Kidney (tissue), 14 donors: ENCODE measurements around the gene CCR6. TPM values are rescaled to one million over a fixed set of nuclear protein-coding genes. Genes with fewer than 3 reads are reported as not detected.

Experiments used
- DNase-seq, 5 donors: peaks; one replicate each; pipeline ENCODE4 v3.0.0-alpha.2; 2013 to 2020
- FAIRE-seq: peaks from 2 replicates; lab custom pipeline; 2012; peaks lifted over from hg19 to GRCh38; lab: Jason Lieb, UNC
- H3K27ac ChIP-seq, 2 donors: one replicate each; pipeline ENCODE4 v1.7.0; 2013; ENCODE audit warnings: low read depth in 2 of 2, low read length in 2 of 2, inconsistent platforms in 1 of 2
- H3K27me3 ChIP-seq: one replicate; pipeline ENCODE4 v1.7.1; 2013; ENCODE audit warnings: low read length, inconsistent platforms; ENCODE audit not compliant: control insufficient read depth, insufficient read depth
- H3K36me3 ChIP-seq, 3 donors: one replicate each; pipeline versions ENCODE4 v1.7.0 to v1.7.1; 2013; ENCODE audit warnings: low read length in 3 of 3, control low read depth in 1 of 3, inconsistent platforms in 1 of 3; ENCODE audit not compliant: insufficient read depth in 3 of 3, control insufficient read depth in 2 of 3
- H3K4me1 ChIP-seq, 3 donors: one replicate each; pipeline versions ENCODE4 v1.7.0 to v1.7.1; 2013; ENCODE audit warnings: low read length in 3 of 3, inconsistent platforms in 1 of 3, low read depth in 1 of 3; ENCODE audit not compliant: control insufficient read depth in 2 of 3, insufficient read depth in 2 of 3
- H3K4me3 ChIP-seq, 3 donors: one replicate each; pipeline versions ENCODE4 v1.7.0 to v1.8.1; 2013; ENCODE audit warnings: low read length in 3 of 3, control low read depth in 1 of 3, inconsistent platforms in 1 of 3
- H3K9ac ChIP-seq, 3 donors: one replicate each; pipeline versions ENCODE4 v1.7.0 to v1.7.1; 2013; ENCODE audit warnings: low read length in 3 of 3, control low read depth in 1 of 3, inconsistent platforms in 1 of 3
- H3K9me3 ChIP-seq, 3 donors: one replicate each; pipeline versions ENCODE4 v1.7.0 to v1.7.1; 2013; ENCODE audit warnings: low read length in 3 of 3, control low read depth in 1 of 3, inconsistent platforms in 1 of 3; ENCODE audit not compliant: control insufficient read depth in 2 of 3, insufficient read depth in 1 of 3
- intact Hi-C: fragments of 100-400 bp; cut with DNase I; formaldehyde crosslinking; loops from one replicate; pipeline ENCODE4 v1.11.1; 2022
- polyA plus RNA-seq: library from polyadenylated mRNA; stranded (reverse); fragments of 350-450 nt; fragmentation: Illumina TruSeq; extraction: RNeasy Lipid Tissue Mini Kit (QIAGEN cat#74804); gene quantifications from one replicate; pipeline ENCODE4 v1.2.3, GENCODE V29; 2014; ENCODE audit warnings: low read depth, low replicate concordance; ENCODE audit not compliant: insufficient read depth
- total RNA-seq: library from RNA; stranded (reverse); fragmentation: NEBNext Ultra II Directional; extraction: Animal tissue kit (Norgen Biotek cat#: 25700); gene quantifications from one replicate; pipeline ENCODE4 v1.2.1, GENCODE V29; 2021
- TF ChIP-seq, protein P1 (sequence below): IDR thresholded peaks from 3 replicates; pipeline ENCODE4 v1.5.1; 2012; ENCODE audit warnings: mild to moderate bottlenecking, moderate library complexity, borderline replicate concordance; ENCODE audit not compliant: insufficient read depth; ENCODE audit errors: extremely low read depth
- donor health status: control.
- donor health status: control.
- donor health status: control.
- donor health status: control.
- donor health status: control.
- donor health status: DM: yes; HTN: yes; CAD: no.
- donor health status: Normal renal cell carcinoma (clear cell type).

The CCR6 gene
- total and polyA plus RNA-seq, 2 donors from 2014 or later = 0.43 to 0.54 TPM

DNA sequence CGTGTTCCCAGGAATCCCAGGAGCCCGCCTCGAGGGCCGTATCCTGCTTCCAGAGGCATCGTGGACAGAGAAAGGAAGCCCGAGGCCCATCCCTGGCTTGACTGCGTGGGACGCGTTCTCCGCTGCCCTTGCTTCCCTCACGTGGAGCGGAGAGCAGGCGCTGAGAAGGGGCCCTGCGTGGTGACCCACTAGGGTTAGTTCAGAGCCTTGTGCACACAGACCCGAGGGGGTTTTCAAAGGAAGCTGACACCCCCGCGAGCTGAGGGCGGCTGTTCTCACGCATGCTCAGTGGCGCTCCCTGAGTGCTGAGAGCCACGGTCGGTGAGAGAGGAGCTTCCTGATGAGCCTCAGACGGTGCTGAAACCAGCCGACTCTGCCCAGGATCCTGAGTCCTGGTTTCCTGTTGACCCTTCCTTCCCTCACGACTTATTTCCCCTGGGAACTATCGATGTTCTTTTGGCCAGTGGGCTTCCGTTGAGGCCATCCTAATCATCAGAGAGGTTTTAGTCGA is 28.9 kb upstream of the CCR6 start:
- TF ChIP-seq, protein P1, sequence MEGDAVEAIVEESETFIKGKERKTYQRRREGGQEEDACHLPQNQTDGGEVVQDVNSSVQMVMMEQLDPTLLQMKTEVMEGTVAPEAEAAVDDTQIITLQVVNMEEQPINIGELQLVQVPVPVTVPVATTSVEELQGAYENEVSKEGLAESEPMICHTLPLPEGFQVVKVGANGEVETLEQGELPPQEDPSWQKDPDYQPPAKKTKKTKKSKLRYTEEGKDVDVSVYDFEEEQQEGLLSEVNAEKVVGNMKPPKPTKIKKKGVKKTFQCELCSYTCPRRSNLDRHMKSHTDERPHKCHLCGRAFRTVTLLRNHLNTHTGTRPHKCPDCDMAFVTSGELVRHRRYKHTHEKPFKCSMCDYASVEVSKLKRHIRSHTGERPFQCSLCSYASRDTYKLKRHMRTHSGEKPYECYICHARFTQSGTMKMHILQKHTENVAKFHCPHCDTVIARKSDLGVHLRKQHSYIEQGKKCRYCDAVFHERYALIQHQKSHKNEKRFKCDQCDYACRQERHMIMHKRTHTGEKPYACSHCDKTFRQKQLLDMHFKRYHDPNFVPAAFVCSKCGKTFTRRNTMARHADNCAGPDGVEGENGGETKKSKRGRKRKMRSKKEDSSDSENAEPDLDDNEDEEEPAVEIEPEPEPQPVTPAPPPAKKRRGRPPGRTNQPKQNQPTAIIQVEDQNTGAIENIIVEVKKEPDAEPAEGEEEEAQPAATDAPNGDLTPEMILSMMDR = no peak
- H3K4me1 ChIP-seq = no peaks in the 10 kb centered on the region
- H3K9ac ChIP-seq = no peak overlapping the region
- H3K36me3 ChIP-seq = no peaks in the 10 kb centered on the region
- no peaks in the 10 kb centered on the region for H3K9me3 ChIP-seq
- peak in 1 of 5 donors; percentile 30 for DNase-seq
- no peak for FAIRE-seq
- intact Hi-C loops = no loop called here
- no peak overlapping the region for H3K27ac ChIP-seq
- H3K27me3 ChIP-seq = no peaks in the 10 kb centered on the region
- H3K4me3 ChIP-seq = no peak overlapping the region

- no peak overlapping the region for H3K4me3 ChIP-seq
- DNase-seq = peak in 2 of 5 donors; percentile 4 to 42
- H3K27me3 ChIP-seq = no peaks in the 10 kb centered on the region
- TF ChIP-seq, protein P1 = no peak
- H3K9ac ChIP-seq = no peak overlapping the region
- FAIRE-seq = no peak
- no peaks in the 10 kb centered on the region for H3K4me1 ChIP-seq
- no peak overlapping the region for H3K27ac ChIP-seq
- H3K36me3 ChIP-seq = no peaks in the 10 kb centered on the region
- no peaks in the 10 kb centered on the region for H3K9me3 ChIP-seq
- intact Hi-C loops = no loop called here
These were observed 28.5 kb upstream of the CCR6 start for GRCh38 chr6:167094436-167094819.

DNA sequence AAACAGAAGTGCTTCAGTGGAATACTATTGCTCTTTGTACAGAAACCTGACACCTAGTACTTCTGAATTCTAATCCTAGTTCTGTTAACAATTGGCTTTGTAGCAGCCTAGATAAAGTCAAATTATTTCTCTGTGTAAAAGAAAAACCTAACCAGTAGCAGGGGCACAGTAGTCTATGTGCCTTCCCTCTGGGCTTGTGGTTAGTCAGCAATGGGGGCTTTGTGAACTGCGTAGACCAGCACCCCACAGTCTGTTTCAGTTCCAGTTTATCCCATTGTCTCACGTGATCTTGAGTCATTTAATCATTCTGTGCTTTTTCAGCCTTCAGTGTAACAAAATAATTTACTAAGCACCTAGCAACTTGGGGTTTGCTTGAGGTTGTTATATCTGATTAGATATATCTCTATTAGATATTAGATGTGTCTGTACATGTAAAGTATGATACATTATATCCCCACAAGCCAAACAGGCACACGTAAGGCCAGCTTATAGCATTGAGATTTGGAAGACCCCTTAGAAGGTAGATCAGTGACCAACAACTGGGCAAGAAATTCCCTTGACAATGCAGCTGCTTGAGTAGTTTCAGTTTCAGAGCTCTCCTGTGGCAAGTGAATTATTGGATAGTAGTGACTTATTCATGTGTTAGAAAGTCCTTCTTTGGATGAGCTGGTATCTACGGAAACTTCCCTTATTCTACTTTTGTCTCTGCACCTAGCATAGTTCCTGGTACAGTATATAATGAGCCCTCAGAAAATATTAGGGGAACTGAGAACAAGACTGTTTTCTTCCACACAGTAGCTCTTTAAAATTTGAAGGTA is 27.9 kb upstream of the CCR6 start:
- TF ChIP-seq, protein P1 = no peak
- intact Hi-C loops = no loop called here
- Histone ChIP-seq H3K4me3 (no peak overlapping the region), H3K27me3 (no peaks in the 10 kb centered on the region), H3K36me3 (no peaks in the 10 kb centered on the region), H3K9me3 (no peaks in the 10 kb centered on the region), H3K4me1 (no peaks in the 10 kb centered on the region), H3K27ac (no peak overlapping the region), H3K9ac (no peak overlapping the region)
- DNase-seq (no peak), FAIRE-seq (no peak)
